D721Med (cell line): Measurements from ENCODE around the gene TMEM200B.

Experiments used
- DNase-seq: peaks from one replicate; pipeline ENCODE4 v3.0.0; 2011; ENCODE audit warnings: low spot score; ENCODE audit not compliant: insufficient read length
- FAIRE-seq: peaks from 2 replicates; lab custom pipeline; 2011; peaks lifted over from hg19 to GRCh38; lab: Jason Lieb, UNC
- TF ChIP-seq, protein P1 (sequence below): IDR thresholded peaks from 2 replicates; pipeline ENCODE4 v1.5.1; 2012; ENCODE audit warnings: mild to moderate bottlenecking, control low read depth; ENCODE audit not compliant: insufficient read depth; ENCODE audit errors: missing control alignments

Gene TMEM200B

DNA sequence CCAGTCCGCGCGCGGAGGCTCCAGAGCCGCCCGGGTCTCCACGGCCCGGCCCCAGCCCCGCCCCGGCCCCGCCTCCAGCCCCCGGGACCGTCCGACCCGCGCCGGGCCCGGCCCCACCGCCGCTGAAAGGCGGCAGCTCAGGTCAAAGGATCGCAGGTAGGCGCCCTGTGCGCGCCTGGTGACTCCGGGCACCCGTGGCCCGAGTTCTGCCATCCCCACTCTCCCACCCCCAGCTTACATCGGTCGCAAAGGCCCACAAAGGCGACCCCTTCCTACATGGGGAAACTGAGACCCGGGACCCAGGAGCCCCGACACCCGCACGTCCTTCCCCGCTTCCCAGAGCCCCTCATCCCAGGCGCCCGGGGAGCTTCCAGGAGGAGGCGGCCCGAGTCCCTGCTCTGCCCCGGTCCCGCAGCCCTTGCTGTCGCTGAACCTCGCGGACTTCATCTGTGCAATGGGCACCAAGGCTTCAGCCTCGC lies at the start of gene TMEM200B:
Gene TMEM200B, minus strand, starts transcription at position 17 of the 479 bp plus-strand sequence. CDS start 2,075 bp downstream, outside the sequence.
- TF ChIP-seq, protein P1, sequence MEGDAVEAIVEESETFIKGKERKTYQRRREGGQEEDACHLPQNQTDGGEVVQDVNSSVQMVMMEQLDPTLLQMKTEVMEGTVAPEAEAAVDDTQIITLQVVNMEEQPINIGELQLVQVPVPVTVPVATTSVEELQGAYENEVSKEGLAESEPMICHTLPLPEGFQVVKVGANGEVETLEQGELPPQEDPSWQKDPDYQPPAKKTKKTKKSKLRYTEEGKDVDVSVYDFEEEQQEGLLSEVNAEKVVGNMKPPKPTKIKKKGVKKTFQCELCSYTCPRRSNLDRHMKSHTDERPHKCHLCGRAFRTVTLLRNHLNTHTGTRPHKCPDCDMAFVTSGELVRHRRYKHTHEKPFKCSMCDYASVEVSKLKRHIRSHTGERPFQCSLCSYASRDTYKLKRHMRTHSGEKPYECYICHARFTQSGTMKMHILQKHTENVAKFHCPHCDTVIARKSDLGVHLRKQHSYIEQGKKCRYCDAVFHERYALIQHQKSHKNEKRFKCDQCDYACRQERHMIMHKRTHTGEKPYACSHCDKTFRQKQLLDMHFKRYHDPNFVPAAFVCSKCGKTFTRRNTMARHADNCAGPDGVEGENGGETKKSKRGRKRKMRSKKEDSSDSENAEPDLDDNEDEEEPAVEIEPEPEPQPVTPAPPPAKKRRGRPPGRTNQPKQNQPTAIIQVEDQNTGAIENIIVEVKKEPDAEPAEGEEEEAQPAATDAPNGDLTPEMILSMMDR = no peak
- DNase-seq (no peak), FAIRE-seq (no peak)

DNA sequence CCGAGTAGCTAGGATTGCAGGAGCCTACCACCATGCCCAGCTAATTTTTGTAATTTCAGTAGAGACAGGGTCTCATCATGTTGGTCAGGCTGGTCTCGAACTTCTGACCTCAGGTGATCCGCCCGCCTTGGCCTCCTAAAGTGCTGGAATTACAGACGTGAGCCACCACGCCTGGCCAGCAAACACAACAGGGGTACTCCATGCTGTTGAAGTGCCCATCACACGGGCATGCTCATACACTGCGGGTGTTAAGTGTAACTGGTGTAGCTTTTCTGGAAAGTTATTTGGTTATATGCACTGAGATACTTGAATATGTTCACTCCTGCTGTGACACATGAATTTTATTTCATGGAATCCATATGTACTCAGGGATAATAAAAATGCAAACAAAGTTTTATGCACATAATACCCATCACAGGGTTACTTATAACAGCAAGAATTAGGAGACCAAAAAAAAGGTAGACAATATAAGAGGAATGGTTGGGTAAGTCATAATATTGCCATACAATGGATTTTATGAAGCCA lies 48.8 kb upstream of the TMEM200B start:
- FAIRE-seq (no peak), DNase-seq (no peak)
- TF ChIP-seq, protein P1 = no peak

DNA sequence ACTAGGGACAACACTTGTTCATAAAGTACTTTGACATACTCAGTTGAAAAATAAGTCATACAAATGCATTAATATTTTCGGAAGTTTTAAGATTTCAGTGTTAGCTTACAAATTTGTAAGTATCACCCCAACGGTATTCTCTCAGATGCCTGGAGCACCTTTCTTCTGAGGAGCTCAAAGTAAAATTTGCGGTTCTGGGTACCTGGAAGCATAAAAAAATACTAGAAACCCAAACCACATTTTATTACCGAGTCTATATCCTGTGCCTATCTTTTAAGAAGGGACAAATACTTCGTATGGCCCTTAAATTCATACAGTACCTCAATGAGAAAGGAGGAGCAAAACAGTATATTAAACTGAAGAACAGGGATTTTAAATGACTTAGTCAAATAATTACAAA lies 47.8 kb upstream of the TMEM200B start:
- DNase-seq = no peak
- TF ChIP-seq, protein P1 = no peak
- FAIRE-seq = no peak

DNA sequence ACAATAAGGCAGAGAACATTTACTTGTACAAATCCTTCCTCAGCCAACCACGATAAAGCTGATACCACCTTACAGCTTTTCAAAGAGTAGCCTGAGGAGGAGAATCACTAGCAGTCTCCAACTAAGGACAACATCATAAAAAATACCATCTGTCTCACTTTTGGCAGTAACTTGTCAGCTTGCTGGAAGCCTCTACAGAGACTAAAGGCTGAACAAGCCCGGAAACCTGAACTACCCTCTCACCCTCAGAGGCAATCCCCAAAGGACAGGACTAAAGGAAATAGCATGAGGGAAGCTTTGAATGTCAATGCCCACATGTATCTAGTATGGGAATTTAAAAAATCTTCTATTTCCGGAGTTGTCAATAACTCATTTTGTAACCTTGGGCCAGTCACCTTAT lies 47.4 kb upstream of the TMEM200B start:
- DNase-seq (no peak), FAIRE-seq (no peak)
- TF ChIP-seq, protein P1 = no peak

DNA sequence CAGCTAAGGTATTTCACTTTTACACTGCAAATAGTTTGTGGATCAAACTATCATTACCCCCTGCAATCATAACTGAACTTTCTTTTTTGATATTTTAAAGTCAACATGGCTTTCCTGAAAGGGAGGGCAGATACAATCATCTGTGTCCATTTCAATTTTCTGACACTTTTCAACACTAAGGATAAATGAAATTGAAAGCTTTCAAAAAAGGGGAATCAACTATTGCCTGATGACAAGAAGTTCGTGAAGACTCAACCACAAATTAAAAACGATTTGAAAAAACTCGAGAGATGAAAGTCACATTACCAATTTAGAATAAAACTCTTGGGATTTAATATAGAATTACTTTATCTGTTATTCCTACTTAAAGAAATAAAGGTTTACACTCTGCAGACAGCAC lies 46.3 kb upstream of the TMEM200B start:
- TF ChIP-seq, protein P1 = no peak
- DNase-seq (no peak), FAIRE-seq (no peak)

DNA sequence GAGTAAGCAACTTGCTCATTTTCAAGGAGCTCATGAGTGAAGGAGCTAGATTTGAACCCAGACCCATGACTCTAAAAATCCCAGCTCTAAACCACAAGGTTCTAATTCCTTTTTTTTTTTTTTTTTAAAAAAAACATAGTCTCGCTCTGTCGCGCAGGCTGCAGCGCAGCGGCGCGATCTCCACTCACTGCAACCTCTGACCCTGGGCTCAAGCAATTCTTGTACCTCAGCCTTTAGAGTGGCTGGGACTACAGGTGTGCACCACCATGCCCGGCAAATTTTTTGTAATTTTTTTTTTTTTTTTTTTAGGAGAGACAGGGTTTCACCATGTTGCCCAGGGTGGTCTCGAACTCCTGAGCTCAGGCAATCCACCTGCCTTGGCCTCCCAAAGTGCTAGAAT lies 44.2 kb upstream of the TMEM200B start:
- TF ChIP-seq, protein P1 = no peak
- FAIRE-seq (no peak), DNase-seq (no peak)

DNA sequence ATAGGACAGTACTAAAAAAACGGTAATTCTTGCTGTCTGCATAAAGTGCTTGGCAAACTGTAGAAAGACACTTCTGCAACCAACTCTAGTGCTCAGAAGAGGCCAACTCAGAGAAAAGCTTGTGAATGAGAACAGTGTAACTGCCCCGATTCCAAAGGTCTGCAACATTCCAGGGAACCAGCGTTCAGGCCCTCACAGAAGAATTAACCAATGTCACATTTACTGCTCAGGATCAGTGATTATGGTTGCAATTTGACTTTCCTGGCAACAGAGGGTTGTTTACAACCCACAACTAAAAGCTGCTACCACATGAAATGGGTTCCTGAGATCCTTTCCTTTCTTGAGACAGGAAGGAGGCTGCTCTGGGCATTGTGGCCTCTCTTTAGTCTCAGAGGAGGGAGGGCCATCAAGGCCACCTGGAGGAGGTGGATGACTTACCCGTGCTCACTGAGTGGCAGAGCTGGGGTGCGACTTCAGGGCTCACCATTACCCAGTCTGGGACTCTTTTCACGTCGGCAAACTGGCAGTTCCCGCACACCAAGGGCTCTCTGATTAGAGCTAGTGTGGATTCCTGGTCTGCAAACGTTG lies 42.7 kb upstream of the TMEM200B start:
- TF ChIP-seq, protein P1 = no peak
- FAIRE-seq (no peak), DNase-seq (no peak)
